ENCODE data around the gene USP37. TPM values are rescaled to one million over a fixed set of nuclear protein-coding genes. Genes with fewer than 3 reads are reported as not detected.
A peak's percentile ranks its signal among the peaks of the same experiment; 100 is the strongest.

USP37 gene
- total and polyA plus RNA-seq, 2 of the 13 experiments (the other 11 are each of a cell fraction or from before 2014, with no cell fraction given): 6.5 to 30.6 TPM

- no peak for TF ChIP-seq LCORL (IDR thresholded peaks at IDR 0.05)
- TF ChIP-seq LCORL (CRISPR knock-in tag; IDR thresholded peaks at IDR 0.05): peak; percentile 75
- TF ChIP-seq MXD3 (CRISPR knock-in tag; IDR thresholded peaks at IDR 0.05): peak; percentile 22; the same call in 1 of the 2 replicates
- TF ChIP-seq ZNF772 (CRISPR knock-in tag; IDR thresholded peaks at IDR 0.05): peak; percentile 52; the same call in 1 of the 2 replicates
- peak; percentile 75; the same call in 1 of the 2 replicates for TF ChIP-seq THAP9 (CRISPR knock-in tag; IDR thresholded peaks at IDR 0.05; ENCODE audit: borderline replicate concordance)
- TF ChIP-seq HNF1B (CRISPR knock-in tag; IDR thresholded peaks at IDR 0.05): peak; percentile 63
- TF ChIP-seq TBP (CRISPR knock-in tag; IDR thresholded peaks at IDR 0.05): 0 out of 2 replicates have a peak, but pooled peaks have one; percentile 29
- no peak; the same call in 1 of the 2 replicates for TF ChIP-seq ZSCAN29 (CRISPR knock-in tag; conservative IDR thresholded peaks at IDR 0.05)
- peak; percentile 97 for TF ChIP-seq RBM22 (optimal IDR thresholded peaks at IDR 0.05; ENCODE audit: low read length)
- peak; percentile 77 for TF ChIP-seq MTA1 (CRISPR knock-in tag; IDR thresholded peaks at IDR 0.05; ENCODE audit: borderline replicate concordance)
- no peak for TF ChIP-seq NFE2 (CRISPR knock-in tag; IDR thresholded peaks at IDR 0.05)
- no peak for TF ChIP-seq ZNF713 (CRISPR knock-in tag; IDR thresholded peaks at IDR 0.05)
- no peak for TF ChIP-seq ZNF382 (CRISPR knock-in tag; IDR thresholded peaks at IDR 0.05; ENCODE audit: borderline replicate concordance)
- no peak; the same call in 1 of the 2 replicates for TF ChIP-seq KDM1A (CRISPR knock-in tag; IDR thresholded peaks at IDR 0.05)
- peak; percentile 78; the same call in 1 of the 2 replicates for TF ChIP-seq ZNF318 (CRISPR knock-in tag; IDR thresholded peaks at IDR 0.05)
- no peak for TF ChIP-seq ZNF446 (CRISPR knock-in tag; IDR thresholded peaks at IDR 0.05)
These were observed 162.4 kb downstream of the USP37 start (continued) for GRCh38 chr2:218405746-218406208.

All from HepG2 (cell line).